ENCODE measurements around the gene NEUROG1. TPM values are rescaled to one million over a fixed set of nuclear protein-coding genes. Genes with fewer than 3 reads are reported as not detected.

The NEUROG1 gene
- total and polyA plus RNA-seq, 10 of the 15 experiments (the other 5 are each of a cell fraction or from before 2014, with no cell fraction given) = not detected

DNA sequence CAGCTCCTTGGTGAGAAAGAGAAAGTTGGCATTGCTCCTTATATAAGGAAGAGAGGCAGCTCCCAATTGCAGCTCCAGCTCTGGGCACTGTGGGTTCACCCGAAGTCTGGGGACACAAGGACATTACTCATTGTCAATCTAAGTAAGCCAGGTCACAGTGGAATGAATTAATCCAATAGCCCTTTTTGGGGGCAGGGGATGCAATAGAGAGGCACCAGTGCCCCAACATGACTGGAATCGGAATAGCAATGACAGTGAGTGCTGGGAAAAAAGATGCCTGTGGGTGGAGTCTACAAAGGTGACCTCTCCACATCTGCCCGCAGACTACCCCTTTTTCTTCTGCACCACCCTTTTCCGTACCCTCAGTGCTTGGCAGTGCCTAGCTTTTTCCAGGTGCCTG, 11.1 kb upstream of the NEUROG1 start (continued):
- TF ChIP-seq, protein P1, sequence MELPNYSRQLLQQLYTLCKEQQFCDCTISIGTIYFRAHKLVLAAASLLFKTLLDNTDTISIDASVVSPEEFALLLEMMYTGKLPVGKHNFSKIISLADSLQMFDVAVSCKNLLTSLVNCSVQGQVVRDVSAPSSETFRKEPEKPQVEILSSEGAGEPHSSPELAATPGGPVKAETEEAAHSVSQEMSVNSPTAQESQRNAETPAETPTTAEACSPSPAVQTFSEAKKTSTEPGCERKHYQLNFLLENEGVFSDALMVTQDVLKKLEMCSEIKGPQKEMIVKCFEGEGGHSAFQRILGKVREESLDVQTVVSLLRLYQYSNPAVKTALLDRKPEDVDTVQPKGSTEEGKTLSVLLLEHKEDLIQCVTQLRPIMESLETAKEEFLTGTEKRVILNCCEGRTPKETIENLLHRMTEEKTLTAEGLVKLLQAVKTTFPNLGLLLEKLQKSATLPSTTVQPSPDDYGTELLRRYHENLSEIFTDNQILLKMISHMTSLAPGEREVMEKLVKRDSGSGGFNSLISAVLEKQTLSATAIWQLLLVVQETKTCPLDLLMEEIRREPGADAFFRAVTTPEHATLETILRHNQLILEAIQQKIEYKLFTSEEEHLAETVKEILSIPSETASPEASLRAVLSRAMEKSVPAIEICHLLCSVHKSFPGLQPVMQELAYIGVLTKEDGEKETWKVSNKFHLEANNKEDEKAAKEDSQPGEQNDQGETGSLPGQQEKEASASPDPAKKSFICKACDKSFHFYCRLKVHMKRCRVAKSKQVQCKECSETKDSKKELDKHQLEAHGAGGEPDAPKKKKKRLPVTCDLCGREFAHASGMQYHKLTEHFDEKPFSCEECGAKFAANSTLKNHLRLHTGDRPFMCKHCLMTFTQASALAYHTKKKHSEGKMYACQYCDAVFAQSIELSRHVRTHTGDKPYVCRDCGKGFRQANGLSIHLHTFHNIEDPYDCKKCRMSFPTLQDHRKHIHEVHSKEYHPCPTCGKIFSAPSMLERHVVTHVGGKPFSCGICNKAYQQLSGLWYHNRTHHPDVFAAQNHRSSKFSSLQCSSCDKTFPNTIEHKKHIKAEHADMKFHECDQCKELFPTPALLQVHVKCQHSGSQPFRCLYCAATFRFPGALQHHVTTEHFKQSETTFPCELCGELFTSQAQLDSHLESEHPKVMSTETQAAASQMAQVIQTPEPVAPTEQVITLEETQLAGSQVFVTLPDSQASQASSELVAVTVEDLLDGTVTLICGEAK (IDR thresholded peaks at IDR 0.05; ENCODE audit: borderline replicate concordance) = no peak
- TF ChIP-seq RCOR1 (conservative IDR thresholded peaks at IDR 0.05; ENCODE audit: low read depth, low read length) = no peak

DNA sequence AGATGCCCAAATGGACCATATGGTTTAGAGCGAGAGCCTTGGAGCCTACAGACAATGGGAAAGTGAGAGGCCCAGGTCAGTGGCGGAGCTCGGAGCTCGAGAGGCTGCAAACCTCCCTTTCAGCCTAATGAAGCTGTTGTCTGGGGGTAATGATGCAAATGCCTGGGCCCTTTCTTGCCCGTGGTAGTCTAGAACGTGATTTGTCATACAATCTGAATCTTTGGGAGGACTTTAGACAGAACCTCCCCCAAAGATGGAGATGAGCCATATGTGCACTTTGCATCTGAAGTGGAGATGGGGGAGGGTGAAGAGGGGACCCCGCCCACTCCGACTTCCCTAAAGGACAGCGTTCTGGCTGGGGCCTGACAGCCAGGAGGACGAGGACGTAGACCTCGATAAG, 10.3 kb upstream of the NEUROG1 start:
- H3K4me2 ChIP-seq (ENCODE audit: control insufficient read depth, insufficient read depth) = no peak overlapping the region
- FAIRE-seq (no peak), ATAC-seq (no peak), DNase-seq (ENCODE audit: low read depth, low spot score) (no peak)
- no peaks in the 10 kb centered on the region for H3K79me2 ChIP-seq (ENCODE audit: control insufficient read depth, insufficient read depth, low read length)
- H3K27me3 ChIP-seq (replicated peaks in 1 of 2; ENCODE audit: control insufficient read depth in 2 of 2, insufficient read depth in 2 of 2, low read length in 1 of 2) = peaks cover 6 to 15% of the 10 kb centered on the region in 2 experiments
- no peaks in the 10 kb centered on the region for H4K20me1 ChIP-seq (ENCODE audit: control insufficient read depth, insufficient read depth)
- H3K4me1 ChIP-seq (ENCODE audit: control insufficient read depth, insufficient read depth, low read length) = peaks cover 8% of the 10 kb centered on the region
- no peak overlapping the region for H2AFZ ChIP-seq (ENCODE audit: control insufficient read depth, low read depth, low read length)
- intact Hi-C loops (cut with micrococcal nuclease; ENCODE audit: unreplicated experiment) = no loop called here
- in situ Hi-C loops (cut with MboI) = no loop called here
- ChIA-PET CTCF (interaction anchor here (10.9 kb wide), 1 partner anchor 84 kb away, joined by 363 read pairs; no protein-coding TSS in a partner anchor), RAD21 (ENCODE audit: unreplicated experiment) (no interaction called here), POLR2A (no interaction called here), SMC1A (ENCODE audit: uncharacterized antibody, unreplicated experiment) (interaction anchor here (1.3 kb wide), 1 partner anchor 90 kb away, joined by 4 read pairs; no protein-coding TSS in a partner anchor)
- H3K9me3 ChIP-seq (replicated peaks; ENCODE audit: control insufficient read depth, insufficient read depth, low read length) = no peaks in the 10 kb centered on the region; the same call in 2 of the 3 replicates
- no peak overlapping the region for H3K4me3 ChIP-seq
- H3K27ac ChIP-seq (ENCODE audit: control insufficient read depth, insufficient read depth) = no peak overlapping the region
- no peak overlapping the region for H3K9ac ChIP-seq (ENCODE audit: control insufficient read depth, insufficient read depth, low read length)
- H3K36me3 ChIP-seq (ENCODE audit: control insufficient read depth in 2 of 2, insufficient read depth in 2 of 2, low read length in 1 of 2) = no peaks in the 10 kb centered on the region
- no TSS peak for BruUV-seq (replicated peaks)
- WGBS (ENCODE audit: insufficient coverage, insufficient replicate concordance, low lambda C conversion rate, missing lambda C conversion rate) = 37% methylated on average over 12 of the region's 12 CpGs
- no peak for TF ChIP-seq SREBF1 (IDR thresholded peaks at IDR 0.05; ENCODE audit: low read length)
- no peak for TF ChIP-seq TARDBP (IDR thresholded peaks at IDR 0.05; ENCODE audit: borderline replicate concordance)
- TF ChIP-seq ATF3 (IDR thresholded peaks at IDR 0.05; ENCODE audit: borderline replicate concordance, extremely low read depth, low read depth, low read length) = no peak
- TF ChIP-seq ATF7 (IDR thresholded peaks at IDR 0.05; ENCODE audit: low read depth) = no peak
- TF ChIP-seq, protein P2, sequence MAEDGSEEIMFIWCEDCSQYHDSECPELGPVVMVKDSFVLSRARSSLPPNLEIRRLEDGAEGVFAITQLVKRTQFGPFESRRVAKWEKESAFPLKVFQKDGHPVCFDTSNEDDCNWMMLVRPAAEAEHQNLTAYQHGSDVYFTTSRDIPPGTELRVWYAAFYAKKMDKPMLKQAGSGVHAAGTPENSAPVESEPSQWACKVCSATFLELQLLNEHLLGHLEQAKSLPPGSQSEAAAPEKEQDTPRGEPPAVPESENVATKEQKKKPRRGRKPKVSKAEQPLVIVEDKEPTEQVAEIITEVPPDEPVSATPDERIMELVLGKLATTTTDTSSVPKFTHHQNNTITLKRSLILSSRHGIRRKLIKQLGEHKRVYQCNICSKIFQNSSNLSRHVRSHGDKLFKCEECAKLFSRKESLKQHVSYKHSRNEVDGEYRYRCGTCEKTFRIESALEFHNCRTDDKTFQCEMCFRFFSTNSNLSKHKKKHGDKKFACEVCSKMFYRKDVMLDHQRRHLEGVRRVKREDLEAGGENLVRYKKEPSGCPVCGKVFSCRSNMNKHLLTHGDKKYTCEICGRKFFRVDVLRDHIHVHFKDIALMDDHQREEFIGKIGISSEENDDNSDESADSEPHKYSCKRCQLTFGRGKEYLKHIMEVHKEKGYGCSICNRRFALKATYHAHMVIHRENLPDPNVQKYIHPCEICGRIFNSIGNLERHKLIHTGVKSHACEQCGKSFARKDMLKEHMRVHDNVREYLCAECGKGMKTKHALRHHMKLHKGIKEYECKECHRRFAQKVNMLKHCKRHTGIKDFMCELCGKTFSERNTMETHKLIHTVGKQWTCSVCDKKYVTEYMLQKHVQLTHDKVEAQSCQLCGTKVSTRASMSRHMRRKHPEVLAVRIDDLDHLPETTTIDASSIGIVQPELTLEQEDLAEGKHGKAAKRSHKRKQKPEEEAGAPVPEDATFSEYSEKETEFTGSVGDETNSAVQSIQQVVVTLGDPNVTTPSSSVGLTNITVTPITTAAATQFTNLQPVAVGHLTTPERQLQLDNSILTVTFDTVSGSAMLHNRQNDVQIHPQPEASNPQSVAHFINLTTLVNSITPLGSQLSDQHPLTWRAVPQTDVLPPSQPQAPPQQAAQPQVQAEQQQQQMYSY (CRISPR knock-in tag; IDR thresholded peaks at IDR 0.05) = no peak
- TF ChIP-seq NFYA (IDR thresholded peaks at IDR 0.05; ENCODE audit: borderline replicate concordance, low read depth, low read length) = no peak
- TF ChIP-seq MEF2B (IDR thresholded peaks at IDR 0.05; ENCODE audit: partially characterized antibody, poor library complexity, severe bottlenecking) = no peak
- no peak for TF ChIP-seq ZNF592 (IDR thresholded peaks at IDR 0.05)

Measured in GM12878 (cell line).